GM20000 (cell line): ENCODE data around the gene PALD1.

Source experiments
- DNase-seq: peaks from one replicate; pipeline ENCODE4 v3.0.0; 2012; ENCODE audit warnings: low spot score
- TF ChIP-seq, protein P1 (sequence below): IDR thresholded peaks from 2 replicates; pipeline ENCODE4 v1.5.1; 2012; ENCODE audit warnings: mild to moderate bottlenecking, control low read depth; ENCODE audit errors: extremely low read depth, missing control alignments

PALD1 gene

DNA sequence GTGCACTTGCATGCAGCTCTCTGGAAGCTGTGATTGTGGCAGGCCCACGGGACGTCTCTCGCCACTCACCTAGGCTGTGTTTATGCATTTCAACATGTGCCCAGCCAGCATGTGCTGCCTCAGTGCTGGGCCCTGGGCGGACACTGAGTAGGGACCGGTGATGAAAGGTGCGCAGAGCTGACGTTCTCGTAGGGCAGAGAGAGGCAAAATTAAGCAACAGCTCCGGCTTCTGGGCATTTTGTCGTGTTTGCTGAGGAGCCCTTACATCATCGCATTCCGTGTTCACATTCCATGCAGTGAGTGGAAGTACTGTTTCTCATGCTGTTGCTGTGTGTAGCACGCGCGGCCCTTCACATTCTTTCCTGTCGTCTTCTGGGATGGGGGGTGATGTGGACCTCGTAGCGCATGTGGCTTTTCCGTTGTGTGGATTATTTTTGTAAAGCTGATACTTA is 73.4 kb downstream of the PALD1 start:
- DNase-seq = no peak
- TF ChIP-seq, protein P1, sequence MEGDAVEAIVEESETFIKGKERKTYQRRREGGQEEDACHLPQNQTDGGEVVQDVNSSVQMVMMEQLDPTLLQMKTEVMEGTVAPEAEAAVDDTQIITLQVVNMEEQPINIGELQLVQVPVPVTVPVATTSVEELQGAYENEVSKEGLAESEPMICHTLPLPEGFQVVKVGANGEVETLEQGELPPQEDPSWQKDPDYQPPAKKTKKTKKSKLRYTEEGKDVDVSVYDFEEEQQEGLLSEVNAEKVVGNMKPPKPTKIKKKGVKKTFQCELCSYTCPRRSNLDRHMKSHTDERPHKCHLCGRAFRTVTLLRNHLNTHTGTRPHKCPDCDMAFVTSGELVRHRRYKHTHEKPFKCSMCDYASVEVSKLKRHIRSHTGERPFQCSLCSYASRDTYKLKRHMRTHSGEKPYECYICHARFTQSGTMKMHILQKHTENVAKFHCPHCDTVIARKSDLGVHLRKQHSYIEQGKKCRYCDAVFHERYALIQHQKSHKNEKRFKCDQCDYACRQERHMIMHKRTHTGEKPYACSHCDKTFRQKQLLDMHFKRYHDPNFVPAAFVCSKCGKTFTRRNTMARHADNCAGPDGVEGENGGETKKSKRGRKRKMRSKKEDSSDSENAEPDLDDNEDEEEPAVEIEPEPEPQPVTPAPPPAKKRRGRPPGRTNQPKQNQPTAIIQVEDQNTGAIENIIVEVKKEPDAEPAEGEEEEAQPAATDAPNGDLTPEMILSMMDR = no peak

DNA sequence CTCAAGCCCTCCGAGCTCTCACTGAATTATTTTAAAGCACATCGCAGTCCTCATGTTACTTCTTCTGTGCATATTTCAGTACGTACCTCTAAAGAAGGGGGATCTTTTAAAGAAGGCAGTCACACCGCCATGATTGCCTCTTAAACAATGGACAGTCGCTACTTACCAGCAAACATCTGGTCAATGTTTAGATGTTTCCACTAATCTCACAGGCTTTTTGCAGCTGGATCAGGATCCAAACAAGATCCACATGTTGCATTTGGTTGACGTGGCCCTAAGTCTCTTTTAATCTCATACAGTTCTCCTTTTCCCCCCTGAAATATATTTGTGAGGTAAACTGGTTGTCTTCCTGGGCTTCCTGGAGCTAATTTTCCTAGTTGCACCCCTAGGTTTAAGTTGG is 74.0 kb downstream of the PALD1 start:
- TF ChIP-seq, protein P1 = no peak
- no peak for DNase-seq

DNA sequence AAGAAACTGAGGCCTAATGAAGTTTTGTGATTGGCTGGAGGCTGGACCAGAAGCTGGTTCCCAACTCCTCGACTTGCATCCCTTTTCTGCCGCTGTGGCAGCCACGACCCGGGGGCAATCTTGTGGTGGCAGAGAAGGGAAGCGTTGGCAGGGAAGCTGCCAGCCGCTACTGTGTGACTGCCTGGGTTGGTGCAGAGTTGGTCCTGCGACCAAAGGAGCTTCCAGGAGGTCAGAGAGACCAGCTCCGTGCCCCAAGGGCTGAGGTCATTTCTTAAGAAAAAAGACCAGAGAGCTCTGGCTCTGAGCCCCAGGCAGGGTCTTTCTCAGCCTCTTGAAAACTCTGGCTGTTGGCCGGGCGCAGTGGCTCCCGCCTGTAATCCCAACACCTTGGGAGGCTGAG is 76.8 kb downstream of the PALD1 start:
- no peak for DNase-seq
- TF ChIP-seq, protein P1 = no peak

DNA sequence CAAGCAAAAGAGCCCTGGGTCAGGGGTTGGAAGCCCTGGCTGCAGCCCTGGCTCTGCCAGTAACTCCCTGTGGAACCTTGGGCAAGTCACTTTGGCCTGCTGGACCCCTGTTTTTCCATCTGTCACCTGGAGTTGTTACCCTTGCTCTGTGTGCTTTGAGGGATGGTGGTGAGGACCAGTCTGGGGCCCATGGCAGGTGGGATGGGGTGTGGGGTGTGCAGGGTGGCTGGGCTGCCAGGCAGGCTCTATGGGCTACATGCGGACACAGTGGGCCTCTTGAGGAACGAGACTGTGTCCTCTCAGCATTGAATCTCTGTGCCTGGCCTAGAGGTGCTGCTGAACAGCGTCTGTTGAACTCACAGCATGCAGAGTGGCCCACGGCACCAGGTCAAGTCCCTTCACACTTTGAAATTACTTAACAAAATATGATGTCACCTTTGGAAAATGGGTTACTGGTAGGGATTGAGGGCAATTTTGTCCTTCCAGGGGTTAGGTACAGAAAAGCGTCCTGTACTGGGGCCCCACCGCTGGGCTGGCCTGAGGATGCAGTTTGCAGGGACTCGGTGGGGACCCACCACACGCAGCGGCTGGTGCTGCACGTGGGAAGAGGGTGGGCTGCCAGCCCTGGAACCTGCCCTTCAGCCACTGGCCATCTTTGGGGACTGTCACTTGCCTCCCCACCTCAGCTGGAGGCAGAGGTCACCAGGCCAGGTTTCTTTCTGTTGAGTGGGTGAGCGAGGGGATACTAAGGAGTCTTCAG is 78.7 kb downstream of the PALD1 start:
- TF ChIP-seq, protein P1 = no peak
- no peak for DNase-seq

DNA sequence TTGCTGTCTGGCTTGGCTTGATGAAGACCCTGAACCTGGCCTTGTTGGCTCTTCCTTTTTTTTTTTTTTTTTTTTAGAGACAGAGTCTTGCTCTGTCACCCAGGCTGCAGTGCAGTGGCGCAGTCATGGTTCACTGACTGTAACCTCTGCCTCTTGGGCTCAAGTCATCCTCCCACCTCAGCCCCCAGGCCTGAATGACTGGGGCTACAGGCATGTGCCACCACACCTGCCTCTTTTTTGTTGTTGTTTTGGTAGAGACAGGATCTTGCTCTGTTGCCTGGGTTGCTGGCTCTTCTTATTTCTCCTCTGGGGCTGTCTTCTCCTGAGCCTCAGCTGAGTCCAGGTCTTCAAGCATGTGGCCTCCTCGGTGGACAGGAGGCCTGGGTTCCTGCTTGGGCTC is 79.3 kb downstream of the PALD1 start:
- no peak for DNase-seq
- TF ChIP-seq, protein P1 = no peak

DNA sequence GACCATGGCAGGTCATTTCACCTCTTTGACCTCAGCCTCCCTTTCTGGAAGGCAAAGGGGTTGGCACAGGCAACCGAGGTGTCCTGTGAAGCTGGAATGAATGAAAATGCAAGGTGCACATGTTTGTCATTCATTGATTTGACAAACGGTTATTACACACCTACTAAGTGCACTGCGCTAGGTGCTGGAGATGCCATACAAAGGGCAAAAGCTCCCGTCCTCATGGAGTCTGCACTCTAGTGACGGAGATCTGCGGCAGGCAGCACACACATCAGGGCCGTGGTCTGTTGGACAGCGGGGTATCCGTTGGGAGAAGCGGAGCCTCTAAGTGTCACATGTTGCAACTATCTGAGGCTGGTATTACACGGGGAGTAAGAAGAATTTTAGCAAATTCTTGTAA is 79.7 kb downstream of the PALD1 start:
- TF ChIP-seq, protein P1 = no peak
- DNase-seq = no peak

DNA sequence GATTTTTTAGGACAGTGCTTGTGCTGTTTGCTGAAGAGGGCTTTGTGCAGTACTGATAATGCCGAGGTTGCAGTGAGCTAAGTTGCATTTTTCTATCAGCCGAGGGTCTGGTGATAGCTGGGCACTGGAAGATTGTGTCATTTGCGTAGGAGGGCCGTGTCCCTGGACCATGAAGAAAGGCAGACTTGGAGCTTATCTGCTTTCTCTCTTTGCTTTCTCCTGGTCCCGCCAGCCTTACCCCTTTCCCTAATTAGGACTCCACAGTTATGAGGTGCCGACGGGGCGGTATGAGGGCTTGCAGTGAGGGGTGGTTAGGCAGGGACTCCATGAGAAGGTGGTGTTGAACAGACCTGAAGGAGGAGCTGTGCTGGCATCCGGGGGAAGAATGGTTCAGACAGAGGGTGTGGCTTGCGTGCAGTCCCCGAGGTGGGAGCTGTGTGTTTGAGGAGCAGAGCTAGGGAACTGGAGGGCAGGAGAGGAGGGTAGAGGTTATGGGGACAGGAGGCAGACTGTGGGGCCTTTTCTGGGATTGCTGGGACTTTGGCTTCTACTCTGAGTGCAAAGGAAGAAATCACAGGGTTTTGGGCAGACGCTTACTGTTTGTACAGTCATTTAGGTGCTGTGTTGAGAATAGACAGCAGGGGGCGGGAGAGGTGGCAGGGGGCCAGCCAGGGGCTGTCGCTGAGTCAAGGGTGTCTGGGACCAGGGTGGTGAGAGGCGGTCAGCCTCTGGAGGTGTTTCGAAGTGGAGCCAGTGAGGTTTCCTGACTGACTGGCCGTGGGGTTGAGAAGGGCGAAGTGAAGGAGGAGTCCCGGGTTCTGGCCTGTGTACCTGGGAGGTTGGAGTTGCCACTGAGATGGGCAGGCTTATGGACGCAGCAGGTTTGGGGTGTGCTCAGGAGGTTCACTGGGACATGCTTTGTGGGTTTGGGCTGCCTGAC is 80.6 kb downstream of the PALD1 start:
- TF ChIP-seq, protein P1 = peak; percentile 37
- DNase-seq = peak; percentile 77
